Ovary (tissue), 3 donors: ENCODE measurements around the gene BSPRY.

Source experiments
- EP300 ChIP-seq: sonication (generic); formaldehyde crosslinking; IDR thresholded peaks from one replicate; pipeline ENCODE4 v1.6.1; 2017; ENCODE audit warnings: antibody characterized with exemption
- POLR2A ChIP-seq: fragments of 450-650 bp; IDR thresholded peaks from one replicate; pipeline ENCODE4 v1.6.1; 2017; ENCODE audit warnings: antibody characterized with exemption, mild to moderate bottlenecking, moderate library complexity
- TF ChIP-seq, protein P1 (sequence below), 3 donors: fragments of 450-650 bp in 2 of 3; fragments of 200-600 bp in 1 of 3; IDR thresholded peaks; one replicate each; pipeline versions ENCODE4 v1.5.1 to v1.8.0; 2016 to 2022; ENCODE audit warnings: antibody characterized with exemption in 3 of 3, mild to moderate bottlenecking in 1 of 3
- donor health status: DM: no; HTN: no; CAD: no.

DNA sequence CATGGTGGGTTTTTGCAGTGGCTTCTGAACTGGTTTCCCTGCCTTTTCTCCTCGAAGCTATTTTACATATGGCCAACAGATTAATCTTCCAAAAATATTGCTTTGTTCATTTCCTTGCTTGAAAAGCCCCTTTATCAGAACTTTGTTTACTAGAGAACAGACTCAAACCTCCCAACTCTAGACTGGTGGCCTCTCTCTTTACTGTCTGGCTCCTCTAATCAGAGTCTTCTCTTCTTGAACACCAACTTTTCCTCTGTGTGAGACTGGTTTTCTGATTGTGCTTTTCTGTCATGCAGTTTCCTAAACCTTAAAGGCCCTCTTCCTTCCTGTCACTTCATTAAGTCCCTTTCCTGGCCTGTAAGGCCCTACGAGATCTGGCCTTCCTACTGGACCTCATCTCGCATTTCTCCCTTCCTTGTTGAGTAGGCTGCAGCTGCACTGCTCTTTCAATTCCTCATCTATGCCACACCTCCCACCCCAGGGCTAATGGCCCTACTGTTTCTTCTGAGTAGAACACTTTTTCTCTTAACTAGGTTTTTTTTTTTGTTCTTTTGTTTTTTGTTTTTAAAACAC is 66.9 kb downstream of the BSPRY start:
- TF ChIP-seq, protein P1, sequence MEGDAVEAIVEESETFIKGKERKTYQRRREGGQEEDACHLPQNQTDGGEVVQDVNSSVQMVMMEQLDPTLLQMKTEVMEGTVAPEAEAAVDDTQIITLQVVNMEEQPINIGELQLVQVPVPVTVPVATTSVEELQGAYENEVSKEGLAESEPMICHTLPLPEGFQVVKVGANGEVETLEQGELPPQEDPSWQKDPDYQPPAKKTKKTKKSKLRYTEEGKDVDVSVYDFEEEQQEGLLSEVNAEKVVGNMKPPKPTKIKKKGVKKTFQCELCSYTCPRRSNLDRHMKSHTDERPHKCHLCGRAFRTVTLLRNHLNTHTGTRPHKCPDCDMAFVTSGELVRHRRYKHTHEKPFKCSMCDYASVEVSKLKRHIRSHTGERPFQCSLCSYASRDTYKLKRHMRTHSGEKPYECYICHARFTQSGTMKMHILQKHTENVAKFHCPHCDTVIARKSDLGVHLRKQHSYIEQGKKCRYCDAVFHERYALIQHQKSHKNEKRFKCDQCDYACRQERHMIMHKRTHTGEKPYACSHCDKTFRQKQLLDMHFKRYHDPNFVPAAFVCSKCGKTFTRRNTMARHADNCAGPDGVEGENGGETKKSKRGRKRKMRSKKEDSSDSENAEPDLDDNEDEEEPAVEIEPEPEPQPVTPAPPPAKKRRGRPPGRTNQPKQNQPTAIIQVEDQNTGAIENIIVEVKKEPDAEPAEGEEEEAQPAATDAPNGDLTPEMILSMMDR (IDR thresholded peaks at IDR 0.05) = no peak
- no peak for TF ChIP-seq POLR2A
- TF ChIP-seq EP300 = no peak
